PC-9 (cell line): ENCODE results near the gene SMIM5.

ENCODE experiments used
- CTCF ChIP-seq: fragments of 200-600 bp; sonication (generic); conservative IDR thresholded peaks from 2 replicates; pipeline ENCODE4 v1.6.1; 2017; ENCODE audit warnings: mixed run types, antibody characterized with exemption, mild to moderate bottlenecking, moderate library complexity
- EZH2 ChIP-seq: fragments of 200-600 bp; sonication (generic); IDR thresholded peaks from 2 replicates; pipeline ENCODE4 v1.8.0; 2017; ENCODE audit warnings: antibody characterized with exemption, low read depth

GRCh38 chr17:75619506-75620431 lies 13.5 kb upstream of the SMIM5 start:
- peak; percentile 70 for TF ChIP-seq CTCF
- no peak for TF ChIP-seq EZH2
